Cardiac fibroblast (primary cell): ENCODE measurements around the gene FLNA.

Experiments
- DNase-seq, 2 donors: peaks; one replicate each; pipeline versions ENCODE4 v3.0.0 to v3.0.0-alpha.2; 2010; ENCODE audit warnings: low read depth in 2 of 2
- H3K4me3 ChIP-seq, 2 donors: replicated peaks in 1 of 2; 1 replicate in 1 of 2; 2 replicates in 1 of 2; pipeline ENCODE4 v1.5.1; 2011; ENCODE audit warnings: low read depth in 2 of 2, low read length in 2 of 2, mild to moderate bottlenecking in 2 of 2, moderate library complexity in 1 of 2
- CTCF ChIP-seq: IDR thresholded peaks from one replicate; pipeline ENCODE4 v1.5.1; 2011; ENCODE audit warnings: low read depth, mild to moderate bottlenecking, low read length, inconsistent platforms

FLNA gene

GRCh38 chrX:154352012-154352401 is 22.4 kb downstream of the FLNA start:
- peak in 1 of 2 donors; percentile 7 for DNase-seq
- TF ChIP-seq CTCF: no peak
- no peak overlapping the region for H3K4me3 ChIP-seq

DNA sequence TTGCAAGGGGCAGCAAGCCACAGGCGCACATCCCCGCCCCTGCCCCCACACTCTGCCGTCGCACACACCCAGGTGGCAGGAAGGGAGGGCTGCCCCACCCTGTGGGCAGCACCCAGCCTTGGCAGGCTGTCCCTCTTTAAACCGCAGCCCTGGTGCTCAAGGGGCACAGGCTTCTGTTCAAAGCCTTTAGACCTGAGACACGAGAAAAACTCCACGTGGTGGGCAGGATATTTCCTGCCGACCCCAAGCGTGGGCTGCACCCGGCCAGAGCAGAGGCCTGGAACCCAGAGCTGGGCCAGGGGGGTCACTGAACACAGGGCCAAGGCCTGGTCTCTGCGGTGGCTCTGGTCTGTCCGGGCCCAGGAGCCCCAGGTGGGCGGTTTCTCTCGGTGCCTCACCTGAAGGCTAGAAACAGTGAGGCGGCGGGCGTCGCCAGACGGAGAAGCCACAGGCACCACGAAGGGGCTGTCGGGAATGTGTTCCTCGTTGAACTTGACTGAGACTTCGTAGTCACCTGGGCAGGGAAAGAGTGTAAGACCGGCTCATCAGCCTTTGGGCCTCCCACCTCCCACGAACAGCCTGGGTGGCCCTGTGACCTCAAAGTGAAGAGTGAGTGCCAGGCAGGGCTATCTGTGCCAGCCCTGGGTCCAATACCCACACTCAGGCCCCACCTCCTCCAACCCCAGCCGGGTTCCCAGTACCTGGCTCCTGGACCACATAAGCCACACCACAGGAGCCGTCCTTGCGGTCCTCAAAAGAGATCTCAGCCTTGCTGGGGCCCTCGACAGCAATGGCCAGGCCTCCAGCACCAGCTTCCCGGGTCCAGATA is 23.0 kb downstream of the FLNA start:
- H3K4me3 ChIP-seq: no peak overlapping the region
- TF ChIP-seq CTCF: no peak
- peak; percentile 0 to 2 for DNase-seq

DNA sequence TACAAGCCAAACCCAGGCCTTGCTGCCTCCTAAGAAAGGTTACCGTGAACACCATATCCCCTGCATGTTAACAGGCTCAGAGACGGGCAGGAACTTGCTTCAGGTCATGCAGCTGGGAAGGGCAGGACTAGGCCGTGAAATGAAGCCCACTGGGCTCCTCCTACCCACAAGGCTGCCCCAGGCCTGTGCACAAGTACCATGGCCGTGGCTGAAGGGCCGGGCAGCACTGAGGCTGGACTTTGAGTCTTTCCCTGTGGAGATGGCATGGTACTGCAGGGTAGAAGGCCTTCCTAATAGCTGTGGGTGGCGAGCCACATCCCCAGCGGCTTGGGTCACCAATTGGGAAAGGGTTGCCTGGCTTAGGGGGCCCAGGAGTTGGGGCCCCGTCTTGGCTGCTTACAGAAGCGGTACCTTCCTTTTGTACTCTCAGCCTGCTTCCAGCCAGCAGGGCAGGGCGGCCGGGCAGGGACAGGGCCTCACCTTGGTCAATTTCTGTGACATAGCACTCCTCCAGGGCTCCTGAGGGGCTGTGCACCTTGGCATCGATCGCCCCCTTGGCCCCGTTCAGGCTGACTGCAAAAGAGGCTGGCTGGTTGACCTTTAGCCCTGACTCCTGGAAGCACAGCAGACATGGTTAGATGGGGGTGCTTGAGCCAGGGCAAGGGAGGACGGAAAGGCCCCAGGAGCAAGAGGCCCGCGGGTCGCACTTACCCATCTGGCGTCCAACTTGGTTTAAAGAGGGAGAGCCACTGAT is 23.8 kb downstream of the FLNA start:
- TF ChIP-seq CTCF: no peak
- H3K4me3 ChIP-seq: no peak overlapping the region
- peak; percentile 1 to 9 for DNase-seq

GRCh38 chrX:154349979-154350378 is 24.5 kb downstream of the FLNA start:
- DNase-seq: no peak
- no peak for TF ChIP-seq CTCF
- H3K4me3 ChIP-seq: no peak overlapping the region

DNA sequence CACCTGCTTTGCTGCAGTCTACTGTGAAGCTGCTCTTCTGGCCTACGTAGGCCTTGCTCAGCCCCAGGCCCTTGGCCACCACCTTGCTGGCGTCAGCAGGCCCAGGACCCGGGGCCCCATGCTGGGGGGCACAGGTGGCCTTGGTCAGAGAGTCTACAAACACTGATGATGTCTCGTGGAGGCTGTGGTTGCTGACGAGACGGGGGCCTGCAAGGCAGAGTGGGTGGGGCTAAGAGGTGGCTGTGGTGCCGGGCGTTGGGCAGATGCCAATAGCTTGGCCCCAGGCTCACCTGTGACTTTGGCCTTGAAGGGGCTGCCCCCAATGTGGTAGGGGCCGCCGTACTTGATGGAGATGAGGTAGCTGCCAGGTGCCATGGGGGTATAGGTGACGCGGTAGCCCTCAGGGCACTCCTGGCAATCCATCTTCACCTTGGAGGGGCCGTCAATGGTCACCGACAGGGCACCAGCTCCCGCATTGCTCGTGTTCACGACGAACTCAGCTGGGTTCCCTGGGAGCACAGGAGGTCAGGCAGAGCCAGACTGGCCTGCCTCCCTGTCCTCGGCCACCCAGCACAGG is 25.0 kb downstream of the FLNA start:
- peak; percentile 2 to 6 for DNase-seq
- H3K4me3 ChIP-seq: no peak overlapping the region
- no peak for TF ChIP-seq CTCF

DNA sequence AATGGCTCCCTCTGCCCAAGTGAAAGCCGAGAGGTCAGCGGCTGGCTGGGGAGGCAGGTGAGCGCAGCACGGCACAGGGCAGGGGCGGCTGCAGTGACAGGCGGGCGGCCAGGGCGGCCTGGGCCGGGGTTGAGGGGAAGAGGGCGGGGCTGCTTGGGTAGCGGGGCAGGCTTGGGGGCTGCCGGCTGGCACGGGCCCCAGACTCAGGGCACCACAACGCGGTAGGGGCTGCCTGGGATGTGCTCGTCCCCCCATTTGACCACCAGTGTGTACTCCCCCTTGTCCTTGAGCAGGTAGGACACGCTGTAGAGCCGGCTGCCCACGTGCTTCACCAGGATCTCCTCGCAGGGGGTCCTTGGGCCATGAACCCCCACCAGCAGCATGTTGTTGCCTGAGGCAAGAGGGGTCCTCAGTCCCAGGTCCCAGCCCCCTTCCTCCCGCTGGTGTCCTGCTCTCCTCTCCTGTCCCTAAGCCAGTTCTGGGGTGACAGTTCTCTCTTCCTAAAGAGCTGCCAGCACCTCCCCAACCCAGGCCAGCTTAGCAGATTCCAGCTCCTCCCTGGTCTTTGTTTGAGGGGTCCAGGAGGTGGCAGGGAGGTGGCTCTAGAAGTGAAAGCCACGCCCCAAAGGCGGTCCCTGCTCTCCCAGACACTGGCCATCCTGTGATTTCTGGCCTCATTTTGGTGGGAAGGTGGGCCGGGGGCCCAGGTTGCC is 25.6 kb downstream of the FLNA start:
- no peak overlapping the region for H3K4me3 ChIP-seq
- DNase-seq: peak; percentile 2
- TF ChIP-seq CTCF: no peak
